Gastrocnemius medialis (tissue), 4 donors: Measurements from ENCODE around the gene EFHD2. TPM values are rescaled to one million over a fixed set of nuclear protein-coding genes. Genes with fewer than 3 reads are reported as not detected.

Source experiments
- ATAC-seq, 2 donors: fragments of 150-250 bp; one replicate each; pipeline ENCODE4 v1.9.1; 2016
- DNase-seq, 2 donors: peaks; one replicate each; pipeline ENCODE4 v3.0.0-alpha.2; 2019
- H3K27ac ChIP-seq, 4 donors: fragments of 200-600 bp; sonication (generic); 1 replicate in 1 of 4; 2 replicates in 3 of 4; pipeline ENCODE4 v1.5.1; 2016 to 2018; ENCODE audit warnings: mild to moderate bottlenecking in 2 of 4, moderate library complexity in 1 of 4
- H3K27me3 ChIP-seq, 3 donors: fragments of 200-600 bp; sonication (generic) in 2 of 3; 1 replicate in 1 of 3; 2 replicates in 2 of 3; pipeline versions ENCODE4 v1.5.1 to v1.6.0; 2016 to 2019; ENCODE audit warnings: mild to moderate bottlenecking in 1 of 3, moderate library complexity in 1 of 3
- H3K36me3 ChIP-seq, 2 donors: fragments of 200-600 bp; sonication (generic) in 1 of 2; one replicate each; pipeline ENCODE4 v1.5.1; 2017 to 2018
- H3K4me1 ChIP-seq, 2 donors: fragments of 200-600 bp; sonication (generic) in 1 of 2; one replicate each; pipeline ENCODE4 v1.5.1; 2016 to 2017; ENCODE audit warnings: mild to moderate bottlenecking in 2 of 2
- H3K4me3 ChIP-seq, 4 donors: fragments of 200-600 bp; sonication (generic) in 3 of 4; 1 replicate in 1 of 4; 2 replicates in 3 of 4; pipeline ENCODE4 v1.5.1; 2016 to 2019; ENCODE audit warnings: mild to moderate bottlenecking in 2 of 4
- H3K9me3 ChIP-seq, 3 donors: fragments of 200-600 bp; sonication (generic) in 2 of 3; 1 replicate in 1 of 3; 2 replicates in 2 of 3; pipeline ENCODE4 v1.5.1; 2016 to 2019
- CTCF ChIP-seq, 5 experiments: fragments of 450-650 bp in 3 of 5; fragments of 200-600 bp in 2 of 5; sonication (generic) in 2 of 5; IDR thresholded peaks in 4 of 5; conservative IDR thresholded peaks in 1 of 5; 1 replicate in 4 of 5; 2 replicates in 1 of 5; pipeline ENCODE4 v1.5.1; 2016 to 2019; ENCODE audit warnings: antibody characterized with exemption in 5 of 5, mild to moderate bottlenecking in 3 of 5, moderate library complexity in 3 of 5
- POLR2A ChIP-seq, 2 donors: fragments of 450-650 bp; IDR thresholded peaks; one replicate each; pipeline ENCODE4 v1.6.1; 2017; ENCODE audit warnings: antibody characterized with exemption in 2 of 2, mild to moderate bottlenecking in 2 of 2, moderate library complexity in 2 of 2
- in situ Hi-C, 4 donors: fragments of 200-750 bp; cut with MboI; loops; one replicate each; pipeline versions ENCODE4 v1.15.0 to v1.8.0; 2017; ENCODE audit warnings: low sequenced_read_pairs in 4 of 4
- intact Hi-C: fragments of 100-400 bp; cut with DNase I; formaldehyde crosslinking; loops from one replicate; pipeline ENCODE4 v1.15.1; 2023; ENCODE audit warnings: low total_unique reads
- total RNA-seq, 4 donors: library from RNA; depleted of rRNA; stranded (reverse); fragments of >200 nt; gene quantifications; one replicate each; pipeline versions ENCODE4 v1.1.0 to v1.2.3, GENCODE V29; 2016

The EFHD2 gene
- total RNA-seq, 4 donors from 2014 or later, result 2.9 to 8.1 (median 5.3) TPM

GRCh38 chr1:15475752-15476314 lies 66.1 kb downstream of the EFHD2 start, which contains the start of gene CELA2B:
CELA2B (plus strand) TSS chr1:15476104; CDS start chr1:15476126, 22 bp downstream.
- intact Hi-C loops, result no loop called here
- ATAC-seq, result no peak
- Histone ChIP-seq H3K4me3 (no peak within 1 kb of the TSS), H3K27ac (no peak within 1 kb of the TSS), H3K9me3 (no peaks in the 10 kb centered on the region), H3K4me1 (no peaks in the 10 kb centered on the region), H3K27me3 (no peaks in the 10 kb centered on the region), H3K36me3 (no peaks in the 10 kb centered on the region)
- no peak for TF ChIP-seq CTCF (IDR thresholded peaks at IDR 0.05 in 4 of 5, conservative IDR thresholded peaks at IDR 0.05 in 1 of 5)
- TF ChIP-seq POLR2A (IDR thresholded peaks at IDR 0.05), result no peak
- DNase-seq, result no peak
- in situ Hi-C loops, result no loop called here

- intact Hi-C loops, result no loop called here
- Histone ChIP-seq H3K9me3 (no peaks in the 10 kb centered on the region), H3K27ac (no peak overlapping the region), H3K27me3 (no peaks in the 10 kb centered on the region), H3K4me3 (no peak overlapping the region), H3K36me3 (no peaks in the 10 kb centered on the region), H3K4me1 (no peaks in the 10 kb centered on the region)
- in situ Hi-C loops, result no loop called here
- DNase-seq (no peak), ATAC-seq (no peak)
- TF ChIP-seq CTCF (IDR thresholded peaks at IDR 0.05 in 4 of 5, conservative IDR thresholded peaks at IDR 0.05 in 1 of 5) (no peak), POLR2A (IDR thresholded peaks at IDR 0.05) (no peak)
Measured at GRCh38 chr1:15476927-15477326, 67.2 kb downstream of the EFHD2 start.

- in situ Hi-C loops, result no loop called here
- ATAC-seq, result no peak
- Histone ChIP-seq H3K4me1 (no peaks in the 10 kb centered on the region), H3K27me3 (no peaks in the 10 kb centered on the region), H3K9me3 (no peaks in the 10 kb centered on the region), H3K27ac (no peak overlapping the region), H3K4me3 (no peak overlapping the region), H3K36me3 (no peaks in the 10 kb centered on the region)
- no peak for DNase-seq
- intact Hi-C loops, result no loop called here
- TF ChIP-seq POLR2A (IDR thresholded peaks at IDR 0.05), result no peak
- TF ChIP-seq CTCF (IDR thresholded peaks at IDR 0.05 in 4 of 5, conservative IDR thresholded peaks at IDR 0.05 in 1 of 5), result no peak
Measured at GRCh38 chr1:15477646-15478212, 68.0 kb downstream of the EFHD2 start.

Other genes with a start within 250 kb of the EFHD2 start
- gene FHAD1, start 162.7 kb upstream of the EFHD2 start, total RNA-seq, result not detected
- gene CTRC, start 28.6 kb downstream of the EFHD2 start, total RNA-seq, result 10 to 100 TPM in 1 of 4 donors, not detected in 3; 67.3 TPM
- gene CELA2A, start 46.8 kb downstream of the EFHD2 start, total RNA-seq, result not detected
- gene CELA2B, start 66.2 kb downstream of the EFHD2 start, total RNA-seq, result not detected
- 1 to 10 TPM; 5.2 to 9.6 (median 8.0) TPM for gene CASP9, start 114.3 kb downstream of the EFHD2 start, total RNA-seq
- 10 to 100 TPM; 20.0 to 43.1 (median 22.6) TPM for gene DNAJC16, start 117.0 kb downstream of the EFHD2 start, total RNA-seq
- gene AGMAT, start 175.2 kb downstream of the EFHD2 start, total RNA-seq, result 1 to 10 TPM in 3 of 4 donors, under 1 TPM in 1; 0.85 to 2.6 (median 2.0) TPM
- gene DDI2, start 207.6 kb downstream of the EFHD2 start, total RNA-seq, result 10 to 100 TPM; 19.0 to 86.7 (median 34.2) TPM